Fibroblast of pulmonary artery (primary cell): Measurements from ENCODE around the gene EP400.
"Not testable (repeated sequence)": the region's sequence is repeated elsewhere in the genome, so short reads cannot be mapped to it uniquely, and the experiment has no call there.

Experiments used
- DNase-seq: peaks from one replicate; pipeline ENCODE4 v3.0.0-alpha.2; 2010; ENCODE audit warnings: low read depth
- H3K4me3 ChIP-seq: replicated peaks from 2 replicates; pipeline ENCODE4 v1.5.1; 2011; ENCODE audit warnings: low read depth, mild to moderate bottlenecking, control low read depth, low read length, moderate library complexity
- CTCF ChIP-seq: IDR thresholded peaks from 2 replicates; pipeline ENCODE4 v1.5.1; 2011; ENCODE audit warnings: mild to moderate bottlenecking, control low read depth, low read length, inconsistent platforms; ENCODE audit errors: missing control alignments

The EP400 gene

DNA sequence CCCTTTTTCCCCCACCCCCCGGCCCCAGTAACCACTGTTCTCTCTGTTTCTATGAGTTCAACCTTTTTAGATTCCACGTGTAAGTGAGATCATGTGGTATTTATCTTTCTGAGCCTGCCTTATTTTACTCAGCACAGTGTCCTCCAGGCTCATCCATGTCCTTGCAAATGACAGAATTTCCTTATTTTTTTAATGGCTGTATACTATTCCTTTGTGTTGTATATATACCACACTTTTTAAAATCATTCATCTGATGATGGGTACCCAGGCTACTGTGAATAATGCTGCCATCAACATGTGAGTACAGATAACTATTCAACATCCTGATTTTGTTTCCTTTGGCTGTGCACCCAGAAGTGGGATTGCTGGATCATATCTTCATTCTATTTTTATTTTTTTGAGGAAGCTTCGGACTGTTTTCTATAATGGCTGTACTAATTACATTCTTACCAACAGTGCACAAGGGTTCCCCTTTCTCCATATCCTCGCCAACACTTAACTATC, 139.7 kb downstream of the EP400 start:
- H3K4me3 ChIP-seq, result no peak overlapping the region
- TF ChIP-seq CTCF, result no peak
- peak; percentile 33 for DNase-seq

DNA sequence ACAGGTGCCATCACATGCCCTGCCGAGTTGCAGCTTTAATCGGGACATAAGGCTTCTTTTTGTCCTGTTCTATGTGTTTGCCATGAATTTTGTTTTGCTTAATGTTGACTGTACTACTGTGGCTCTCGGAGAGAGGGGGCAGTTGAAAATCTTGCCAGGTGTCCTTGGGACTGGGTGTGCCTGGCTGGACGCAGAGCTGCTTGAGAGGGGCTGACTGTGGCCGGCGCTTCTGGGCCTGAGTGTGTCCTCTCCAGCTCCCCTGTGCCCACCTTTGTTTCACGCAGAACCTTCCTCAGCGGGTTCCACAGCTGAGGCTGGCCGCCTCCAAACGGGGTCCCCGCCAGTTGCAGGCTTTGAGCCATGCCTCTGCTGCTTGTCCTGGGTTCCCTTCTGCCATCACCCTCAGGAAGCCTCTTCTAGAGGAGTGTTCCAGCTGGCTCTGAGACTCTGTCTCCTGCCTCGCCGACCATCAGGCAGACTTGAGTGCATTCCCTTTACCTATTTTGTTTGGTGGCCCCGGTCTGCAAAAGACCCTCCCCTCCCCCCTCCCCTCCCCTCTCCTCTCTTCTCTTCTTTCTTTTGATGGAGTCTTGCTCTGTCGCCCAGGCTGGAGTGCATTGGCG, 144.6 kb downstream of the EP400 start:
- no peak for DNase-seq
- no peak for TF ChIP-seq CTCF
- H3K4me3 ChIP-seq, result no peak overlapping the region

DNA sequence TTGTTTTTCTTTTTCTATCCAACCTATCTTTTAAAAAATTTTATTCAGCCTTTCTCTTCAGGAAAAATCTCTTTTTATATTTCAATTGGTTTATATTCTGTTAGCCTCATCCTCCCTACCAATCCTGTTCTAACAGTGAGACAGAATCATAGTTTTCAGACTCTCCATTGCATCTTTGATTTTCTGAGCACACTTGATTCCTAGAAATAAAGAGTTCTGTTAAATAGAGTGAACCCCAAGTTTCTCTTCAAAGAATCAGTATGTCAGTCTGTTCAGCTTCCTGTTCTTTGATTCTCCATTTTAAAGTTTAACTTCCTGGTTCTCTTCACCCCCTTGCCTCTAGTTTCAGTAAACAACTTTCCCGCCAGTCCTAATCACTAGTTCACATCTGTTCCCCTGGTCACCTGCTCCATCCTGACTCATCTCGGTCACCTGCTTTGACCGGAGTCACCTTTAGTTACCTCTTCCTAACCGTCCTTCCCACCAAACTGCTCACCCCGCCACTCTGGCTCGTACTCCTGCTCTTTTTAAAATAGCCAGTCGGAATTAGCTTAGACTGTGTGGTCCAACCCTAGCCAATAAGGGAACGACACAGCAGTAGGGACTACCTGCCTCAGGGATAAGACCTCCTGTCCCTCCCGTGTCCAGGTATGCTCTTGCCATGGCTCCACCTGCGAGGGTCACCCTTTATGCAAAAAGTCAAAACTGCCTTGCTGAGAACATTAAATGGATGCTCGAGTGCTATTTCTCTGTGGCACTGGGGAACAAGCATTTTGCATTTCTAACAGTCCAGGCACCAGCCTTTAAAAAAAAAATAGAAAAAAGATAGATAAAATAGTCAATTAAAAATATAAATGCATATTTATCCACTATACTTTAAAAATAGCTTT, 146.0 kb downstream of the EP400 start:
- no peak overlapping the region for H3K4me3 ChIP-seq
- no peak for TF ChIP-seq CTCF
- no peak for DNase-seq

DNA sequence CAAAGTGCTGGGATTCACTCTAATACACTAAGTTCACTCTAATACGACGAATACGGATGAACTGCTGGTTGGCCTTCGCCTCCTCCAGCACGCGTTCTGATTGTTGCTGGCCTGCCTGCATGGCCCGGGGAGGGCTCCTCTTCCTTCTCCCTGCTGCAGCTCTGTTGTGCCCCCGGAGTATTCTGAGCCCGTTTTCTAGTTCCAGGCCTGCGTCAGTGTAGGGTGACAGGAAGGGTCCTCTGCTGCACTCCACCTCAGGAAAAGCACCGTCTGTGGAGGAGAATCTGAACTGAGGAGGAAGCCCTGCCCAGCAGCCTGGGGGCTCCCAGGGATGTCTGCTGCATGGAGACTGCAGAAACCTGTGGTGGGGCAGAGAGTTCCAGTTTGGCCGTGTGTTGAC, 150.0 kb downstream of the EP400 start:
- no peak for DNase-seq
- no peak for TF ChIP-seq CTCF
- no peak overlapping the region for H3K4me3 ChIP-seq

GRCh38 chr12:132100306-132101065, 150.7 kb downstream of the EP400 start:
- no peak for DNase-seq

DNA sequence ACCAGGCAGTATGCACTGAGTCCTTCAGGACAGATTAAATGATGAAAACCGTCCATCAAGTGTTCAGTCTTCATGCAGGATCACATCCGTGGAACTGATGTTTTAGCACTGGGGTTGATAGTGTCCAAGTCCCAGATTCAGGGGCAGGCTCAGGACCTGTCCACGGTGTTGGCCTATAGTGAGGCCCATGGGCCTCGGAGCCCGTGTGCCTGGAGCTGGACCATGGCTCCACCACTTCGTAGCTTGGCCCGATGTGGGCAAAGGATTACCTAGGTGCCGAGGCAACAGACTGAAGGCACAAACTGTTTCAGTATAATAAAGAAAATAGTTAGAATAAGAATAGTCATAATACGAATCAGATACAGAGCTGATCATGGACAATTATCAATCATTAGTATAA, 152.6 kb downstream of the EP400 start:
- H3K4me3 ChIP-seq, result no peak overlapping the region
- TF ChIP-seq CTCF, result no peak
- DNase-seq, result no peak

More at GRCh38 chr12:132100306-132101065, 150.7 kb downstream of the EP400 start:
- TF ChIP-seq CTCF, result no peak
- no peak overlapping the region for H3K4me3 ChIP-seq

GRCh38 chr12:132103072-132103471, 153.3 kb downstream of the EP400 start:
- not testable (repeated sequence) for DNase-seq, H3K4me3 ChIP-seq
